ENCODE measurements around the gene OSR1.

OSR1 gene

DNA sequence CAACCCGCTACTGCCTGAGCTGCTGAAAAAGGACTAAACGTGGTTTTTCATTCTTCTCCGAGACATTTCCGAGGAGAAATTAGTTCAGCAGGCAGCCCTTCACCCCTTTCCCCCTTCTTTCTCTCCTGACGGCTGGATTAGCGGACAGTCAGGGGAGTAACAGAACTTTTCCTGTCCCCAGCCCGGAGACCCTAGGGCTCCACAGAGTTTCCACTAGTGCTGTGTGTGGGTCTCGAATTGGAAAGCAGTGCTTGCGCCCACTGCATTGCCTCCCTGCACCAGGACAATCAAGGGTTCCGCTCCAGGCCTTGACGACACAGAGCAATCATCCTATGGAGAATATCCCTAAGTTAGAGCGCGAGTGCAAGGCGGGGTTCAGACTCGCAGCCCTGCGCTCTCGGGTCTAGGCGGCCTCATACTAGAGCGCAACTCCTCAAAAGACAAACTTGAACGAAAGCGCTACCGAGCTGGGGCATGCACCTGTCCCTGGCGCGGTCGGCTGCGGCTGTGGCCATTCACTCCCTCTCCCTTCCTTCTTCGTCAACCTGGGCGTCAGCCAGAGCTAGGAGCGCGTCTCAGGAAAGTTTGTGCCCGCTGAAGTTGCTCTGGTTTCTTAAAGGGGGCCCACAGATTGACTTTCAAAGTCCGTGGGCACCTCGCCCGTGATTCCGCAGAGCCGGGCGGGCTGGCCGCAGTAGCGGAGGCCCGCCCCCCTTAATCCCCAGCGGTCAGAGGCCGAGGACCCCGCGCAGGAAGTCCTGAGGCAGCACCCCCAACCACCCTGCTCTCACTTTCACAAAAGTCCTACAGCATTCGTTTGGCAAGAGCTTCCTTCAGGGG is 801 bp downstream of the OSR1 start:
- DNase-seq = no peak

- DNase-seq = no peak
Observed at GRCh38 chr2:19356545-19357401, 1.6 kb downstream of the OSR1 start.

DNA sequence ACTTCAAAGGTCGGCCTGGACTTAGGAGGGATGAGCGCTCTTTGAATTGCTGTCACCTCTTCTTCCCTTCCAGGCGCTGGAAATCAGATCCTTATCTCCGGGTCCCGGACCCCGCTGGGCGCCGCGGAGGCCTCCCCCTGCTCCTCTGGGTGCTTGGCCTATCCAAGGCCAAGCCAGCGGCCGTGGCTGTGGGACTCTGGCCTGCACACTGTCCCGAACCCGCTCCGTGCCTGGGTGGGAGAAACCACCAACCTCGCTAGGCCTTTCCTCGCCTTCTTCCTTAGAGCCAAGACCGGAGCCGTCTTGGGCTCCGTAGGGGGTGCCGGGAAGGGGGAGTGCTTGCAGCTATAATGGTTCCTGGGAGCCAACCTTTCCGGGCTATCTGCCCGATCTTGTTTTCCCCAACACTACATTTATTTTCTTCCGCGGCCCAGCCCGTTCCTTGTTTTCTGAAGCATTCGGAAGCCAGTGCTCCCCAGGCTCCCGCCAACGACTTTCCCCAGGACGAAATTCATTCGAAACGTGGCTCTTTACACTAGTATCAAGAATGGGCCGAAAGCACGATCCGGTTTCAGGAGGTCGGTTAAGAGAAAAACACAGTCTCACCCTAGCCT is 2.4 kb downstream of the OSR1 start:
- no peak for DNase-seq

- no peak for DNase-seq
Observed at GRCh38 chr2:19355416-19355821, 3.0 kb downstream of the OSR1 start.

- no peak for DNase-seq
Observed at GRCh38 chr2:19355014-19355405, 3.4 kb downstream of the OSR1 start.

- no peak for DNase-seq
Observed at GRCh38 chr2:19353721-19354050, 4.7 kb downstream of the OSR1 start.

DNA sequence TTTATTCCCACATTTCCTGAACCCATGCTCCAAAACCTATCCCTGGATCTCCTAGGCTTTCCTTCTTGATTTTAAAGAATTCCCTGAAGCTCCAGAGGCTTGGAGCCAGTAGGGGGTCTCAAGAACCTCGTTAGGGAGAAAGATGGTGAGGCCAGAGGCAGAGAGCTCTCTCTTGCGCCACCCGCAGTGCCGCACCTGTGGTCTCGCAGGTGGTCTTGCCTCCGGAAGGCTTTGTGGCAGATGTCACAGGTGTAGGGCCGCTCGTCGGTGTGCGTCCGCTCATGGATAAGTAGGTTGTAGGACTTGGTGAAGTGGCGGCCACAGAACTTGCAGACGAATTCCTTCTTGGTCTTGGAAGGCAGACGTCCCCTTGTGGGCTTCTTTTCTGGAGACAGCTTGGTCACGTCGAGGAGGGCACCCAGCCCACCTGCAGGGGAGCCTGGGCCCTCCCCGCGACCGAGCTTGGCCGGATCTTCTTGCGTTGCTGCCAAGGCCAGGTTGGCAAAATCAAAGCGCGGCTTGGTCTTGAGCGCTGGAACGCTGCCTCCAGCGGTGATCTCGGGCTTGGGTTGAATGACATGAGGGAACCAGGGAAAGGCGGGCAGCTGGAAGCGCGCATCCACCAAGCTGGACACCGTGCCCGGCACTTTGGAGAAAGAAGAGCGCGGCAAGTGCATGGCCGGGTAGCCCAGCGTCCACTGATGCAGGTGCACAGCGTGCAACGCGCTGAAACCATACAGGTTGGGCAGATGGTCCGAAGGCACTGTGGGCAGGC is 5.3 kb downstream of the OSR1 start:
- DNase-seq = no peak

GRCh38 chr2:19351899-19352697 is 6.3 kb downstream of the OSR1 start:
- DNase-seq = no peak

DNA sequence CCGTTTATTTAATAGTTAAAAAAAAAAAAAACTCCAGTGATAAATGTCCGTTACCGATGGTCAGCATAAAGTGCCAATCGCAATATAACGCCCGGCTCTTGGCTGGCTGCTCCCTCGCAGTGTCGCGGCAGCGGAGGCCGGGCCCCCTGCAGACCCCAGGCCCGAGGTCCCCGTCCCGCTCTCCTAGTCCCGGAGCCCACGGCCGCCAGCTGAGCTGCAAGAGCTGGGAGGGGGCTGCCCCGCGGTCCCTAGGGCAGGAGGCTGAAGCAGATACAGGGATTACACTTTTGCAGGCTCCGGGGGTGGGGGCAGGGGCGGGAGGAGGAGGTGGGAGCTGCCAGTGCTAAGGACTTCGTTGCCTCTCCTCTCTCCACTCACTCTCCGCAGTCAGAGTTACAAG is 6.9 kb downstream of the OSR1 start:
- DNase-seq = no peak

DNA sequence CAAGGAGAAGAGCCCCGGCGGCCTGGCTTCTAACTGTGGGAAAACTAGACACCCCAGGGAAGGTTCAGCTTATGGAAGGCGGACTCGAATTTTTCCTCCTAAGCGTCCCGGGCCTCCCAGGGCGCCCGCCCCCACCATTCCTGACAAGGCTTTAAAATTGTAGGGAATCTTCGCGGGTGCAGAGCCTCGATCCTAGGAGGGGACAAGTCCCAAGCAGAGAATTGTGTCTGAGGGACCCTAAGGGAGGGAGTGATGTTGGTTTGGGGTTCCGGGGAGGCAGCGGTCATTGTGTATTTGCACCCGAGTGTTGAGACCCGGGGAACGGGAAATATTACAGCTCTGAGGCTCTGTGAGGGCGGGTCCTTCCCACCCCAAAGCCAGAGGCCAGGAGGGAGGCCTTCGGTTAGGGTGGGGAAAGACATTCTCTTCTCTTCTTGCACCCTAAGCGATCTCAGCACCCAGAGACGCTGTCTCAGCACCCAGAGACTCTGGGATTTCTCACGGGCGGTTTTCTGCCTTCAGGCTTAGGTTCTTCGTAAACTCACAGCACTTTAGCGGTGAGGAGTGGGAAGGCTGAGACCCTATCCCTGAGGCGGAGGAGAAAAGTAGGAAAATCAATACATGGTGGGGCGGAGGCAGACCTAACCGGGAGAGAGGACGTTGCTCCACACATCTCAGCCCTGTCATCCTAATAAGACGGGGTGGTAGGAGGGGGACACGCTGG is 7.6 kb downstream of the OSR1 start:
- DNase-seq = no peak

DNA sequence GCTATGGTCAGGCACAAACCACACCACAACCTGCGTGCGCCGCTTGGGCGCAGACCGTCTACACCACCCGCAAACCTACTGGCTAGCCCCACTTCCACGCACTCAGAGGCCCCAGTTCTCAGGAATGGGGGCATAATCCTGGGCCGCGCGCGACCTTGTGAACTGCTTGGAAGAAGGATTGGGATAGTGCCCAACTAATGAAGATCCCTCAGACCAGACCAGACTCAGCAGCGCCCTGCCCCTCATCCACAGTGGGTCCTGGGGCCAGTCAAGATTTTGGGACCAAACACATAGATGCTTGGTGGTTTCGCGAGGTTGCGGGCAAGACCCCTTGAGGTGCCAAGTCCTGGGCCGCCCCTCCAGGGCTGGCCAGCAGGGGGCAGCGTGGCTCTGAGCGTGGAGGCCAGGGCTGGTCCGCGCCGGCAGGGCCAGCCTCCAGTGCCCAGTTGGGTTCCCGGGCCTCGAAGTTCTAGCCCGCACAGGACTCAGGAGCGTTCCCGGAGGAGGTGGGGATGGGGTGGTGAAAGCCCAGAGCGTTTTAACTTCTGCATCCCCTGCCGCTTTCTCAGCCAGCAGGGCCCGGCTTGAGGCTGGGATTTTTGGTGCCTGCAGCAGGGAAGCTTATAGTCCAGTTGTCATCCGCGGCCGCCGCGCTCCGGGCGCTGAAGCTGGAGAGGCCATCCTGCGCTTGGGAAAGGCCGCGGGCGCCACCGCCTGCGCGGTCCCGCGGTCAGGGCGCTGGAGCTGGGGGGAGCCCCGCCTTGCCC is 8.3 kb downstream of the OSR1 start:
- DNase-seq = no peak

DNA sequence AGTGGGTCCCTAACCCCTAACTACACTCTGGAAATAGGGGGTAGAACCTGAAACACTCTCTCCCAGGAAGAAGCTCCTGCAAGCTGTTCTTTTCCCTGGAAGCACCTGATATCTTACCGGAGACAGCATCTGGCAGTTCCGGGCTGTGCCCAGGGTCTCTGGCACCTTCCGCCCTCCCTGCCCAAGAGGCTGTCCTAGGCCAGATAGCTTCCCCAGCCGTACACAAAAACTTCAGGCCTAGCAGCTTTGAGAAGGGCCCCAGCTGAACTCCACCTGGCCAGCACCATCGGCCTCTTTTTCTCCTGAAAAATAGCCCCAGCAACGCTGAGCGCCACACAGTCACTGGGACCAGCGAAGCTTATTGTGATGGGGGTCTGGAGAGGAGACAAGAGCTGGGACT is 9.7 kb downstream of the OSR1 start:
- DNase-seq = no peak

DNA sequence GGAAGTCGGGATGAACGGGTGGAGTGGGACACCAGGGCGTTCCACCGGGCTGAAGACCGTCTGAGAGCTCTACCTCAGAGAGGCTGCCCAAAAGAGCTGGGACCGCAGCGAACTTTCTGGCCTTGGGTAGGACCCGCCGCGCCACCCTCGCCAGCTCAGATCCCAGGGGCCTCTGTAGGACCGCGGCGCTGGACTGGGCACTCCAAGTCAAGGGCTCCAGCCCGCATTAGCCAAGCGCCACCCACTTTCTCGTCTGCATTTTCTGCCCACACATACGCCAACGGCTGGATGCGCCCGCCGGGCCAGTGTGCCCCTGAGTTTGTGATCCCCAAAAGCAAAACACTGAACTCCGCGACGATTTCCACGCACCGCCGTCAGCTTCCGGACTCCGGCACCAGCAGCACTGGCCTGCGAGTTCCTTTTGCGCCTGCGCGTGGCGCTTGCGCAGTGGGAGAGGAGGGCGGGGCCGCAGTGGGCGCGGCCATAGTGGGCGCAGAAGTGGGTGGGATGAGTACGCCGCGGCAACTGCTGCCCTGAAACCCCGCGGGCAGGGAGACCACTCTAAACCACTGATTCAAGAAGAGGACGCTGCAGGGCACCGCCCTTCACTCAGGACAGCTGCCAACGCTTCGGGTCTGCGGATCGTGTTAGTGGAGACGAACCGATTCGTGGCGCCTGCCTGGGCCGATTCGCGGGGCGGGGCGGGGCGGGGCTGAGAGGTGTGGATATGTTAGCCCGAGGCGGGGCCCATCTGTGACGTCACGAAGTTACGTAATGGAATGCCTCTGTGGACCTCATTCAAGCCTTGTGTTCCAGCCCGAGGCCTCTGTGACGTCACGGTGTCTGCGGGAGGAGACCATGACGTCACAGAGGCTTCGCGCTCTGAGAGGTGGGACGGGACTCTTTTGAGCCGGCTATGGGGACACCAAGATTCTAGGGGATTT is 10.5 kb downstream of the OSR1 start:
- peak; percentile 88 to 91 for DNase-seq

- DNase-seq = no peak
Observed at GRCh38 chr2:19346983-19347618, 11.3 kb downstream of the OSR1 start.

DNA sequence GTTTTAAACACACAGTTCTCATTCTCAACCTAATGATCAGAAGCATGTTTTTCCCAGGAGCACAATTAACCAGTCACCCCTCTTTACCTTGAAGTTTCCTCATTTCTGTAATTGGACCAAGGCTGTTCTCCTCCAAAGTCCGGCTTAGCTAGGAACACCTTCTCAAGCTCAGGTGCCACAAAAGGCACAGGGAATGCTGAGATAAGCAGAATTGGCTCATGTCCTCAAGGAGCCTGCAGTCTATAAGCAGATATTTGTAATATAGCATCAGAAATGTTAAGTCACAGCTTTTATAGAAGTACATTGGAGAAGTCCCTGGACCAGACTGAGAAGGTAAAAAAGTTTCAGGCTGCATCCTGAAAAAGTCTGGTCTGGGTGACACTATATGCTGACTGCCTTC is 20.7 kb downstream of the OSR1 start:
- no peak for DNase-seq

DNA sequence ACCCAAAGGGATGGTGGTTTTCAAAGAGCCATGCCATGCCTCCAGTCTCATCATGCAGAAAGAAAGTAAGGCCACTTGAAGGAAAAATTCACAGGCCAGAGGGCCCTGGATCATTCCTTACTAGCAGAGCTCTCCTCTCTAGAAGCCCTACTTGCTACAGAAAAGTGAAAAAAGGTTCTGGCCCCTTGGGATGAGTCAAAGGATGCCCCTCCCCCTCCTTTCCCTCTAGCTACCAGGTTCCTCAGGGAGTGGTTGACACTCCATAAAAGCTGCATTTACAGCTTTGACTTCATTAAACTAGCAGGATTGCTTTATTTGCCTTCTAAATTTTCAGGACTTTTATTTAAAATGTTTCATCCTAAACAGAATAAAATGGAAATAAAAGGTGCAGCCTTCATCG is 21.2 kb downstream of the OSR1 start:
- DNase-seq = no peak

GRCh38 chr2:19336781-19337180 is 21.6 kb downstream of the OSR1 start:
- no peak for DNase-seq

DNA sequence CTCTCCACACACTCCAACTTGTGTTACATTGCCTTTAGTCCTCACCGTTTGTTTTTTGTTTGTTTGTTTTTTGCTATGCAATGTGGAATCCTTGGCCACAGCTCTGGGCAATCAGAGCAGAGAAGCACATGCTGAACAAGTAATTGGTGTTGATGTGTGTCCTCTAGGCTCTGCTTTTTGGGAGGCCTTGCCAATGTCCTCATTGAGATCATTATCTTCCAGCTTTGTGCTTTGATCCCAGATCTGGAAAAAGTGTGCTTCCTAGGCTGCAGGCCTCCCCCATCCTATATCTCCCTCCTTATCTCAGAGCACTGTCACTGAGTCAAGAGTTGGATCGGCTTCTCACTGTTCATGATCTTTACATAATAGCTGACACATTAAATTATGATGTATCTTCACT is 25.9 kb downstream of the OSR1 start:
- DNase-seq = no peak

DNA sequence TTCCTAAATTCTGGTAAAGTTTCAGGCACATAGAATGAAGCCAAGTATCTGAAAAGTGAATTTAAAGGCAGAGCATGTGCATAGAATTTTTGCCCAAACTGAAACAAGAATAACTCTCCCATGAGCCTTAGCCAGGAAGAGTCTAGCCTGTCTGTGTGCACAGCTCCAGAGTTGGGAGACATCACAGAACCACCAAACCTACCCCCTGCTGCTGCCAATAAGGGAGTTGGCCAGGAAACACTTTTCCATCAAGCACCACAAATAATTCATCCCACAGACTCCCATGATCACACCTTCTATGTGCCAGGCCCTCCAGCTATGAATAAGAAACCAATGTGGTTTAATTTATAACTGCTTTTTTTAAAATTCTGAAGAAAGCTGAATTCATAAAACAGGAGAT is 27.0 kb downstream of the OSR1 start:
- no peak for DNase-seq

Measured in NCI-H446 (cell line).